GM23338 (cell line): ENCODE results near the gene ADAMTS4. TPM values are rescaled to one million over a fixed set of nuclear protein-coding genes. Genes with fewer than 3 reads are reported as not detected.

Experiments
- ATAC-seq: fragments of 200-7000 bp; cut with Tn5 transposase; 3 replicates; pipeline ENCODE4 v1.9.1; 2020
- DNase-seq: peaks from one replicate; pipeline ENCODE4 v3.0.0-alpha.2; 2015; ENCODE audit warnings: low spot score
- H2AFZ ChIP-seq: fragments of 200-600 bp; sonication (generic); 2 replicates; pipeline ENCODE4 v1.8.0; 2016; ENCODE audit warnings: antibody characterized with exemption, mild to moderate bottlenecking, moderate library complexity
- H3F3A ChIP-seq: fragments of 200-600 bp; sonication (generic); replicated peaks from 2 replicates; pipeline ENCODE4 v1.8.0; 2017; ENCODE audit warnings: antibody characterized with exemption, mixed run types, low read depth
- H3K27ac ChIP-seq: fragments of 200-600 bp; sonication (generic); 2 replicates; pipeline ENCODE4 v1.6.1; 2016; ENCODE audit warnings: low read depth
- H3K27me3 ChIP-seq: fragments of 200-600 bp; sonication (generic); 2 replicates; pipeline ENCODE4 v1.8.0; 2016; ENCODE audit warnings: mild to moderate bottlenecking, mixed run types, moderate library complexity; ENCODE audit not compliant: insufficient read depth
- H3K36me3 ChIP-seq: fragments of 200-600 bp; sonication (generic); 2 replicates; pipeline ENCODE4 v1.8.0; 2016; ENCODE audit warnings: mild to moderate bottlenecking; ENCODE audit not compliant: insufficient read depth
- H3K4me1 ChIP-seq: fragments of 200-600 bp; sonication (generic); 2 replicates; pipeline ENCODE4 v1.8.0; 2016; ENCODE audit warnings: mild to moderate bottlenecking, moderate library complexity; ENCODE audit not compliant: insufficient read depth
- H3K4me2 ChIP-seq: fragments of 200-600 bp; sonication (generic); 2 replicates; pipeline ENCODE4 v1.7.1; 2017; ENCODE audit warnings: mixed run types
- H3K4me3 ChIP-seq: fragments of 200-600 bp; sonication (generic); 2 replicates; pipeline ENCODE4 v1.6.1; 2016; ENCODE audit warnings: mixed run types
- H3K79me2 ChIP-seq: fragments of 200-600 bp; sonication (generic); replicated peaks from 2 replicates; pipeline ENCODE4 v1.8.0; 2017; ENCODE audit warnings: mild to moderate bottlenecking; ENCODE audit not compliant: insufficient read depth
- H3K9me2 ChIP-seq: fragments of 200-600 bp; sonication (generic); 2 replicates; pipeline ENCODE4 v1.8.0; 2017; ENCODE audit not compliant: insufficient read depth
- H4K20me1 ChIP-seq: fragments of 200-600 bp; sonication (generic); replicated peaks from 2 replicates; pipeline ENCODE4 v1.8.0; 2017; ENCODE audit warnings: mild to moderate bottlenecking; ENCODE audit not compliant: insufficient read depth
- H3K27ac Mint-ChIP-seq: 2 replicates; pipeline ENCODE4 v1.8.0; 2020; ENCODE audit warnings: inconsistent platforms, mild to moderate bottlenecking, moderate library complexity, mixed read lengths
- H3K27me3 Mint-ChIP-seq: 3 replicates; pipeline ENCODE4 v1.8.0; 2022; ENCODE audit warnings: low read depth, mild to moderate bottlenecking, moderate library complexity, mixed read lengths, inconsistent platforms; ENCODE audit not compliant: insufficient read depth, poor library complexity
- H3K36me3 Mint-ChIP-seq: 3 replicates; pipeline ENCODE4 v1.8.0; 2021; ENCODE audit warnings: low read depth, mild to moderate bottlenecking, inconsistent platforms, moderate library complexity, mixed read lengths
- H3K4me1 Mint-ChIP-seq: 3 replicates; pipeline ENCODE4 v1.8.0; 2020; ENCODE audit warnings: mild to moderate bottlenecking, inconsistent platforms, mixed read lengths
- H3K4me3 Mint-ChIP-seq: 3 replicates; pipeline ENCODE4 v1.8.0; 2021; ENCODE audit warnings: moderate library complexity, mild to moderate bottlenecking, inconsistent platforms, mixed read lengths
- H3K9me3 Mint-ChIP-seq: 3 replicates; pipeline ENCODE4 v1.8.0; 2020; ENCODE audit warnings: moderate library complexity, mild to moderate bottlenecking, inconsistent platforms, mixed read lengths
- CREB1 ChIP-seq: fragments of 250-450 bp; sonication (Bioruptor Pico); IDR thresholded peaks from 2 replicates; pipeline ENCODE4 v1.5.0; 2020; ENCODE audit warnings: low read depth, mild to moderate bottlenecking, moderate library complexity
- CTCF ChIP-seq, 2 experiments: fragments of 200-600 bp in 1 of 2; sonication (generic) in 1 of 2; conservative IDR thresholded peaks; 2 replicates each; pipeline versions ENCODE4 v1.5.1 to v1.6.1; 2016 to 2017; ENCODE audit warnings: antibody characterized with exemption in 2 of 2, low read depth in 2 of 2, mild to moderate bottlenecking in 2 of 2, moderate library complexity in 1 of 2
- ETS1 ChIP-seq: IDR thresholded peaks from 2 replicates; pipeline ENCODE4 v1.6.1; 2016; ENCODE audit warnings: antibody characterized with exemption
- EZH2phosphoT487 ChIP-seq: fragments of 200-600 bp; sonication (generic); IDR thresholded peaks from one replicate; pipeline ENCODE4 v1.8.1; 2018; ENCODE audit warnings: antibody characterized with exemption; ENCODE audit not compliant: unreplicated experiment
- NANOG ChIP-seq: IDR thresholded peaks from 2 replicates; pipeline ENCODE4 v1.6.1; 2016; ENCODE audit warnings: antibody characterized with exemption, borderline replicate concordance
- POLR2AphosphoS5 ChIP-seq: IDR thresholded peaks from 2 replicates; pipeline ENCODE4 v1.6.1; 2016; ENCODE audit warnings: antibody characterized with exemption, low read depth
- REST ChIP-seq: IDR thresholded peaks from one replicate; pipeline ENCODE4 v1.6.1; 2018; ENCODE audit warnings: antibody characterized with exemption; ENCODE audit not compliant: unreplicated experiment
- ZNF114 ChIP-seq: fragments of 250-450 bp; sonication (Bioruptor Pico); IDR thresholded peaks from 2 replicates; pipeline ENCODE4 v1.5.0; 2020; ENCODE audit warnings: mild to moderate bottlenecking, moderate library complexity
- ZNF331 ChIP-seq: fragments of 250-450 bp; sonication (Bioruptor Pico); IDR thresholded peaks from 2 replicates; pipeline ENCODE4 v1.5.0; 2020; ENCODE audit warnings: low read depth, mild to moderate bottlenecking, moderate library complexity
- polyA plus RNA-seq: library from polyadenylated mRNA; unstranded; fragments of >200 nt; fragmentation: Nextera tagmentation; extraction: Ambion mirVana; gene quantifications from 2 replicates; pipeline ENCODE4 v1.2.1, GENCODE V29; 2016
- total RNA-seq: library from RNA; depleted of rRNA; stranded (reverse); fragments of >200 nt; shearing (Covaris generic); gene quantifications from 2 replicates; pipeline ENCODE4 v1.2.3, GENCODE V29; 2014

Gene ADAMTS4
- total and polyA plus RNA-seq, 2 experiments from 2014 or later: 1.3 to 5.2 TPM

- Mint-ChIP-seq H3K27me3 (peaks cover 17% of the 10 kb centered on the region), H3K27ac (peak within 1 kb of the TSS; percentile 98), H3K4me3 (peak within 1 kb of the TSS; percentile 89), H3K9me3 (no peaks in the 10 kb centered on the region; the same call in 2 of the 3 replicates), H3K4me1 (peaks cover 52% of the 10 kb centered on the region), H3K36me3 (peaks cover 35% of the 10 kb centered on the region)
- TF ChIP-seq POLR2AphosphoS5: peak; percentile 89
- TF ChIP-seq ETS1: peak; percentile 98
- peak; percentile 74 for TF ChIP-seq CREB1 (CRISPR knock-in tag)
- no peak for TF ChIP-seq EZH2phosphoT487
- peak; percentile 50 to 52 for TF ChIP-seq CTCF (conservative IDR thresholded peaks at IDR 0.05; ENCODE audit: low read depth in 2 of 2)
- TF ChIP-seq ZNF331: no peak
- TF ChIP-seq REST: peak; percentile 18
- TF ChIP-seq NANOG: 0 out of 2 replicates have a peak, but pooled peaks have one; percentile 32
- TF ChIP-seq ZNF114 (CRISPR knock-in tag): no peak
- ATAC-seq: peak; percentile 73
- H3K79me2 ChIP-seq: peaks cover 32% of the 10 kb centered on the region
- H3F3A ChIP-seq: peaks cover 35% of the 10 kb centered on the region; the same call in 1 of the 2 replicates
- no peaks in the 10 kb centered on the region for H3K9me2 ChIP-seq
- H4K20me1 ChIP-seq: no peaks in the 10 kb centered on the region; the same call in 1 of the 2 replicates
- peaks cover 46% of the 10 kb centered on the region for H3K4me1 ChIP-seq
- DNase-seq: peak; percentile 100
- peak within 1 kb of the TSS; percentile 99 for H3K27ac ChIP-seq
- peaks cover 11% of the 10 kb centered on the region for H3K36me3 ChIP-seq
- H3K27me3 ChIP-seq: no peaks in the 10 kb centered on the region
- H2AFZ ChIP-seq: peak within 1 kb of the TSS; percentile 57
- H3K4me3 ChIP-seq: peak within 1 kb of the TSS; percentile 66
- peak within 1 kb of the TSS; percentile 85 for H3K4me2 ChIP-seq
Measured at GRCh38 chr1:161201836-161202712, 3.2 kb upstream of the ADAMTS4 start, which contains the start of gene NDUFS2. NDUFS2 (plus strand) TSS chr1:161202367; CDS start chr1:161202386, 19 bp downstream.
